Dermis blood vessel endothelial cell (primary cell): ENCODE results near the gene PTK7. TPM values are rescaled to one million over a fixed set of nuclear protein-coding genes. Genes with fewer than 3 reads are reported as not detected.
A peak's percentile ranks its signal among the peaks of the same experiment; 100 is the strongest.
"Not testable (repeated sequence)": the region's sequence is repeated elsewhere in the genome, so short reads cannot be mapped to it uniquely, and the experiment has no call there.

Source experiments
- DNase-seq: peaks from one replicate; pipeline ENCODE4 v3.0.0; 2010
- total RNA-seq: library from RNA; depleted of rRNA; stranded (reverse); fragments of >200 nt; gene quantifications from 2 replicates; pipeline ENCODE4 v1.2.3, GENCODE V29; 2014

Gene PTK7
- total RNA-seq, 1 donor from 2014 or later = 23.0 TPM

GRCh38 chr6:43054206-43054943 is 21.7 kb upstream of the PTK7 start:
- peak; percentile 51 for DNase-seq

- no peak for DNase-seq
Observed at GRCh38 chr6:43055966-43056365, 20.1 kb upstream of the PTK7 start.

GRCh38 chr6:43058531-43058930 is 17.6 kb upstream of the PTK7 start:
- no peak for DNase-seq

GRCh38 chr6:43059168-43060033 is 16.7 kb upstream of the PTK7 start, which contains the start of the genes KLC4 and MRPL2:
TSS of gene KLC4 (plus strand) at chr6:43059631. CDS start at chr6:43061336, 1,705 bp downstream.
TSS of gene MRPL2 (minus strand) at chr6:43059434. CDS start at chr6:43059381, 53 bp downstream.
- DNase-seq = peak; percentile 99

- no peak for DNase-seq
Observed at GRCh38 chr6:43060034-43060754, 15.9 kb upstream of the PTK7 start.

GRCh38 chr6:43060755-43061633 is 15.1 kb upstream of the PTK7 start:
- DNase-seq = no peak

GRCh38 chr6:43061861-43062260 is 14.3 kb upstream of the PTK7 start:
- DNase-seq = no peak

GRCh38 chr6:43062818-43063217 is 13.3 kb upstream of the PTK7 start:
- DNase-seq = no peak

GRCh38 chr6:43070028-43070632 is 6.0 kb upstream of the PTK7 start:
- DNase-seq = peak; percentile 70

GRCh38 chr6:43074847-43075669 is 1.1 kb upstream of the PTK7 start:
- DNase-seq = no peak

- DNase-seq = peak; percentile 35
Observed at GRCh38 chr6:43076464-43077332, 584 bp downstream of the PTK7 start.

- no peak for DNase-seq
Observed at GRCh38 chr6:43077333-43077809, 1.3 kb downstream of the PTK7 start.

- DNase-seq = no peak
Observed at GRCh38 chr6:43077981-43078511, 1.9 kb downstream of the PTK7 start.

GRCh38 chr6:43078691-43079090 is 2.6 kb downstream of the PTK7 start:
- DNase-seq = no peak

GRCh38 chr6:43081043-43081442 is 4.9 kb downstream of the PTK7 start:
- no peak for DNase-seq

- DNase-seq = not testable (repeated sequence)
Observed at GRCh38 chr6:43081922-43082321, 5.8 kb downstream of the PTK7 start.

- DNase-seq = no peak
Observed at GRCh38 chr6:43082806-43083655, 6.9 kb downstream of the PTK7 start.

GRCh38 chr6:43086022-43086658 is 10.0 kb downstream of the PTK7 start:
- no peak for DNase-seq
